ENCODE data around the gene APCDD1.
"Not testable (repeated sequence)": the region's sequence is repeated elsewhere in the genome, so short reads cannot be mapped to it uniquely, and the experiment has no call there.

The APCDD1 gene

GRCh38 chr18:10463096-10463495, 8.7 kb downstream of the APCDD1 start:
- DNase-seq (ENCODE audit: low read depth): no peak

- no peak for DNase-seq (ENCODE audit: low read depth)
Measured at GRCh38 chr18:10463741-10464140, 9.3 kb downstream of the APCDD1 start.

- not testable (repeated sequence) for DNase-seq (ENCODE audit: low read depth)
Measured at GRCh38 chr18:10464161-10464648, 9.8 kb downstream of the APCDD1 start.

DNA sequence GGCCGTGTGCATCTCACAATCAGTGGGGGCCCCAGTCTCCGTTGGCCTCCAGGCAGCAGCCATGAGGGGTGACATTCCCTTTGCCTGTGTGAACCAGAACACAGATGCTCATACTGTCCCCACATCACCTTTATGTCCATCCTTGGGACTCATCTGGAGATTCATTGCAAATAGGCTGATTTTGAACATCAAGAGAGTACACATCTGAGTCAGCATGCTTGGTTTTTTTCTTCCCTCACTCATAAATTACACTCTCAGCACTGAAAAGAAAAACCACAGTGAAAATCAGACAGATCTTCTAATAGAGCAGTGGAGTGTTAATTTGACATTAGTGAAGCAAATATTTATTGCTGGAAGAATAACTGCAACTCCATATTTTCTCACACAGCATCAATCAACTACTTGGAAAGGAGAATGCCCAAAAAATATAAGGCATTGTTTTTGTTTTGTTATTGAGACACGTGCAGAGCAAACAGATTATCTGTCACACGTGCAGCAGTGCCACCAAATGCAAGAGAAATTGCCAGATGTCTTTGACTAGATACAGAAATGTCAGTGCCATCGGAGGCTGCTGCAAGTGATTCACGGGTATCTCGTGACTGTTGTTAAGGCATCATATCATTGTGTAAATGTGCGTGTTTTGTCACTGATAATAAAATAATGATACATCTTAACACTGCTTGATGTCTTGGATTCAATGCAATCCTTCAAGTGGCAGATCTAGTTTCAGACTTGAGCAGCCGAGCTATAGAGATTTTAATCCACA, 10.9 kb downstream of the APCDD1 start:
- no peak for DNase-seq (ENCODE audit: low read depth)

DNA sequence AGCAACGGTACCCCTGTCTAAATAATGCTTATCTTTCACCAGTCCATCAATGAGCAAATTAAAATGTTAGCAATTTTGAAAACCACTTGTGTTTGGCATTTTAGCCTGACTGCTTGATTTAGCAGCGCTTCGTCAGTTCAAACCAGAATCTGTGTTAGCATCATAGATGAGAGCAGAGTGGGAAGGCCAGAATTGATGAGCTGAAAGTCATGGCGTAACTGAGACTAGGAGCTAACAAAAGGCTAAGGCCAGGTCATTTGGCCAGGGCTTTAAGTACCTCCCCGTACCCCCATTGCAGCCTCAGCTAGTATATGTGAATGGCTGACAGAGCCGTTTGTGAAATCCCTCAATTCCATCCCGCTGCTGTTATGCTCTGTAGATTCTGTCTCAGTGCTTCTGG, 16.0 kb downstream of the APCDD1 start:
- DNase-seq (ENCODE audit: low read depth): no peak

- no peak for DNase-seq (ENCODE audit: low read depth)
Measured at GRCh38 chr18:10471574-10471973, 17.1 kb downstream of the APCDD1 start.

GRCh38 chr18:10473132-10473531, 18.7 kb downstream of the APCDD1 start:
- DNase-seq (ENCODE audit: low read depth): no peak

GRCh38 chr18:10474309-10474708, 19.9 kb downstream of the APCDD1 start:
- no peak for DNase-seq (ENCODE audit: low read depth)

GRCh38 chr18:10475276-10475653, 20.8 kb downstream of the APCDD1 start:
- no peak for DNase-seq (ENCODE audit: low read depth)

- no peak for DNase-seq (ENCODE audit: low read depth)
Measured at GRCh38 chr18:10475654-10476291, 21.3 kb downstream of the APCDD1 start.

GRCh38 chr18:10476338-10476791, 21.9 kb downstream of the APCDD1 start:
- no peak for DNase-seq (ENCODE audit: low read depth)

DNA sequence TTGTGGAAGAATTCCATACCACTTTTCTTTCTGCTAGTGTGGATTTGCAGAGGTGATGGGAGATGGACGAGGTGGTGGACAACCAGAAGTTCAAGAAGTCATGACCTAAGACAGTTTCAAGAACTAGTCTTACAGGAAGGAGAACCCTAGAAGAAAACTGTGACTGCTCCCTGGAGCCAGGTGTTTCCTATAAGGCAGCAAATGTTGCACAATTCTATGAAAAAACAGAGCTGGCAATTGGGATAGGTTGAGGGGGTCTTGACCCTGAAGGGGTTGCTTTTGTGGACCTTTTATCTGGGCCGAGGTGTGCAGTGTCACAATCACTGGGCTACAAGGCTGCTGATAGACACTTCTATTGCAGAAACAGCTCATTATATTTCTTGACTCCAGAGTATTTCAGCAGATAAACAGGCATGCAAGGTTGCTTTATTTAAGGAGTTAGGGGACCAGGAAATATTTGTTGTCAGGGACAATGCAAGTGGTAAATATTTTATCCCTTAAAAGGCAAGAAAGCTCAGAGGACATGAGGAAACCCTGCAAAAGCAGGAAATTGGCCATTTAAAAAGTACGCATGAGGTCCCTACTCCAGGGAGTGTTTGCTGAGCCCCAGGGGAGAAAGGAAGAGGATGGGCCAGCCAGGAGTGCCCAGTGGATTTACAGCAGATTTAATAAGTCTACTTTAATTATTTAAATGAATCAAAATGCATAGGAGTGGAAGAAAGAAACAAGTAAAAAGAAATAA, 22.9 kb downstream of the APCDD1 start:
- DNase-seq (ENCODE audit: low read depth): no peak

- no peak for DNase-seq (ENCODE audit: low read depth)
Measured at GRCh38 chr18:10477863-10478260, 23.4 kb downstream of the APCDD1 start.

GRCh38 chr18:10481831-10482230, 27.4 kb downstream of the APCDD1 start:
- DNase-seq (ENCODE audit: low read depth): no peak

DNA sequence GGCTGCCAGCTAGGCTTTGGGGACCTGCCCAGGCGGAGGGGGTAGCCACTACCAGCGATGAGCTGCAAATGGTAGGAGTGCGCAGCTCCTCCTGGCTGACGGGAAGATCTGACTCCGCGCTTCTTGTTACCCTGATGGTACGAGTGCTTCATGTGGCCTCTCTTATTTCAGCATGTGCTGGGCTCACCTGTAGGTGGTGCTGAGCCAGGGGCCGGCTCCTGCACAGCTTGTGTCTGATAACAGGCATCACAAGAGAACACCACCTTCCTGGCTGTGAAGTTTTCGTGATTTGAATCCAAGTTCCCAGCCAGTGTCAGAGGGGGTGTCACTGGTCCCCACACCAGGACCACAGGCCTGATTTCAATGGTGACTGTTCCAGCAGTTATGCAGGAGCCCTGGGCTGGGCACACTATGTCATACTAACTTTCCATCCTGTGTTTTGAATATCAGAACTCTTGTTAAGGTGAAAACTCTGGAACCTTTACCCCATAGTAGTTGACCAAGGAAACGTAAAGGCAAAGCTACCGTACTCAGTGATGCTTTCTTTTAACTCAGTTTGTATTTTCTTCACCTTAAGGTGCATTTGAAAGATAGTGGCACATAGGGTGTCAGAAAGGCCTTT, 28.0 kb downstream of the APCDD1 start:
- no peak for DNase-seq (ENCODE audit: low read depth)

DNA sequence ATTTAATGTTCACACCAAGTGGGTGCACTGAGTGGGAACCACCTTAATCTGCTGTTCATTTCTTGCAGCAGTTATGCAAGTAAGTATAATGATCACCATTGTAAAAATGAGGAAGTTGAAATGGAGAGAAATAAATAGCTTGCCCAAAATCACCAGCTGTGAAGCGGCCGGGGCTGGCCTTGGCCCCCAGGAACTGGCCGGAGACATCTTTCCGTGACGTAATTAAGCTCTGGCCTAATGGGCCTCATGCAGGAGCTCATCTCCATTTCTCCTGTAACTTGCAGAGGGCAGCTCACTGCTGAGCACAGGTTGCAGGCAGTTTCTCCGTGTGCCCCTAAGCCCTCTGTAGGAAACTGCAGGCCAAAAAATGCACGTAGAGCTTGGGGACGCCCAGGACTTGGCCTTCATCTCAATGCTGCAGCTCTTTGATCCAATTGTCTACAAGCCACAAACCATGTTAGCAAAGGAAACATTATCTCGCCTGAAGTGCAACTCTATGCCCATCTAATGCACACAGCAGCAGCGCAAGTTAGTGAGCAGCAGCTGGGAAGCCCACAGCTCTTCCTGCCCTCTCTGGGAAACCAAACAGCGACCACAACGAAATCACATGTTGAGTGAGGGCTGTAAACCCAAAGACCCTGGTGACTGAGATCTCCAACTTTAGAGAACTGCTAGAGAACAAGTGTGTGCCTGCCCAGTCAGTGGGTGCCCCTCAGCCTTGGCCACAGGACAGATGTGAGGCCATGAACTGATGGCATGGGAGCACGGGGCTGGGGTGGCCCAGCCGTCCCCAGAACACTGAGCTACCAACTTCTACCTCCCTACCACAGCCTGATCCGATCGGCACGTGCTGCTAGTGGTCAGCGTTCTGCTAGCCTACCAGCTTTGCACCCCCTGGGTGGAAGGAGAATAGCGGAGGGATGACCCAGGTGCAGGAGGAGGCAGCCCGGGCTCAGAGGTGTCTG, 28.8 kb downstream of the APCDD1 start:
- DNase-seq (ENCODE audit: low read depth): no peak

DNA sequence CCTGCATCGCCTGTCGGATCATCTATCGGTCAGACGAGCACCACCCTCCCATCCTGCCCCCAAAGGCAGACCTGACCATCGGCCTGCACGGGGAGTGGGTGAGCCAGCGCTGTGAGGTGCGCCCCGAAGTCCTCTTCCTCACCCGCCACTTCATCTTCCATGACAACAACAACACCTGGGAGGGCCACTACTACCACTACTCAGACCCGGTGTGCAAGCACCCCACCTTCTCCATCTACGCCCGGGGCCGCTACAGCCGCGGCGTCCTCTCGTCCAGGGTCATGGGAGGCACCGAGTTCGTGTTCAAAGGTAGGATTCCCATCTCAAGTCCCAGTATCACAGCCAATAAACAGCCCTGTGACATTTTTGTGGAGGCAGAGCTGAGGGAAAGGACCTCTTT, 31.0 kb downstream of the APCDD1 start:
- DNase-seq (ENCODE audit: low read depth): no peak

- DNase-seq (ENCODE audit: low read depth): no peak
Measured at GRCh38 chr18:10486362-10486761, 31.9 kb downstream of the APCDD1 start.

DNA sequence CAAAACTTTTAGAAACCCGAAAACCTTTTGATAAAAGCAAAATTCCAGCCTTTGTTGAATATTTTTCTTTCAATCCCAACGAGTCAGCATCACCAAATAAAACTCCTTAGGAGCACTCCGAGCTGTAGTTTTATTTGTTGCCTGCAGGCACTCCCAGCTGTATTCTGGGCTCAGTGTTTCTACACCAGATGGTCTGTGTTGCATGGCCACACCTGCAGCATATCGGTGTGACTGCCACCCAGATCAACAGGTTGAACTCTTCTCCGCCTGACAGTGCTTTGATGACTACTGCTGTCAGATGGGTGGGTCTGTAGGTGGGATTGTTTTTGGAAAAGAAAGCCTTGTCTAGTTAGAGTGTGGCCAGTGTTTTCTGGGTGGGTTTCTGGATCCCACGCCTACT, 32.7 kb downstream of the APCDD1 start:
- DNase-seq (ENCODE audit: low read depth): no peak

DNA sequence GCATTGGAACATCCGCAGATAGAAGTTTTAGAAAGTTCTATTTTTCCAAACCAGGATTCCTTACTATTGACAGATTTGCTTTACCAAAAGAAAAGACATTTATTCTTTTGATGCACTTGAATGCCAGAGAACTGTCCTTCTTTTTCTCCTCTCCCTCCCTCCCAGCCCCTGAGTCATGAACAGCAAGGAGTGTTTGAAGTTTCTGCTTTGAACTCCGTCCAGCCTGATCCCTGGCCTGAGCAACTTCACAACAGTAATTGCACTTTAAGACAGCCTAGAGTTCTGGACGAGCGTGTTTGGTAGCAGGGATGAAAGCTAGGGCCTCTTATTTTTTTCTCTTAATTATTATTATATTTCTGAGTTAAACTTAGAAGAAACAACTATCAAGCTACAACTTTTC, 33.6 kb downstream of the APCDD1 start:
- DNase-seq (ENCODE audit: low read depth): no peak
